GM18502 (cell line): ENCODE data around the gene RFLNA.
"Not testable (repeated sequence)": the region's sequence is repeated elsewhere in the genome, so short reads cannot be mapped to it uniquely, and the experiment has no call there.

Experiments
- ATAC-seq: cut with Tn5 transposase; IDR thresholded peaks from one replicate; pipeline ENCODE4 v1.9.1; 2021; ENCODE audit warnings: mild to moderate bottlenecking; ENCODE audit not compliant: unreplicated experiment, poor library complexity

The RFLNA gene

GRCh38 chr12:124281309-124281708 is 13.6 kb upstream of the RFLNA start:
- ATAC-seq = no peak

DNA sequence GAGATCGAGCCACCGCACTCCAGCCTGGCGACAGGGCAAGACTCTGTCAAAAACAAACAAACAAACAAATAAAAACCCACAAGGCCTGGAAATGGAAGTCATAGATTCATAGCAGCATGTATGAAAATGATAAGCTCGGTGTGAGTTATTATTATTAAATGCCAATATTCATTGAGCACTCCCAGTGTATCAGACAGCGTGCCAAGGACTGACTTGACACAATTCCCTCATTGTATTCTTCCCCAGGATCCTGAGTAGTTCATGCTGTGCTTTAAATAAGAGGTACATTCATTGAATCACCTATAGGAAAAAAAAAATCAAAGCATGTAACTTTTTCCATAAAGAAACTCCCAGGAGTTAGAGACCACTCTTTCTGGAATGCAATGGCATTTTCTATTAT is 12.6 kb upstream of the RFLNA start:
- ATAC-seq = no peak

- ATAC-seq = no peak
Observed at GRCh38 chr12:124283326-124283725, 11.6 kb upstream of the RFLNA start.

- ATAC-seq = no peak
Observed at GRCh38 chr12:124284368-124284767, 10.5 kb upstream of the RFLNA start.

DNA sequence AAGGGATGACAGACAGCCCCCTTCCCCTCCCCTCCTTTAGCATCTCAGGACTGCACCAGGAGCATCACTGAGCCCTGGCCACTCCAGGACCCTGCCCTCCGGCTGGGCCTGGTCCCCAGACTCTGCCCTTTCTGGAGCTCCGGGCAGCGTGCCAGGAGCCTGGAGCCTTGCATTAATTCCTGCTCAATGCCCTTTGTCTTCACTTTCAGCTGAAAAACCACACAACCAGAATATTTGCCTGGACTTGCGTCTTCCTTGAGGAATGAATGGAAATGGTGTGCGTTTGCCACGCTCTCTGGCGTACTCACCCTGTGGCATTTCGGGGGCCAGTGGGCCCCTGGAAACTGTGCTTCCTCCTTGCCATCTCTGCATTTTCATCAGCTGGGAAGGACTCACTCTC is 8.5 kb upstream of the RFLNA start:
- no peak for ATAC-seq

DNA sequence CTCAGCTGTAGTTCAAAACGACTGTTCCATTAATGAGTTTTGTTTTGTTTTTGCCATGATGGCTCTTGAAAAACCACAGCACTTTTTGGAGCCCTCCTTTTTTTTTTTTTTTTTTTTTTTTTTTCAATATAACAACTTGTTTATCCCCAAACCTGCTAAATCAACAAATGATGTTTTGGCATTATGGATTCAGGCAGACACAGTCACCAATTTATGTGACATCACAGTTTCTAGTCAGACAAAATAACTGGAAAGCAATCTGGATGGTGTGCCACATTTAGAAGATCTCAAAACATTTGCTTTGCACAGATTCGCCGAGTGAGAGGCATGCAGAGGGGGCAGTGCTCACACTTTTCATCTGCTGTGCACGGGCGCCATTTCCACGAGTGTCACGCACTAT is 7.9 kb upstream of the RFLNA start:
- ATAC-seq = no peak

DNA sequence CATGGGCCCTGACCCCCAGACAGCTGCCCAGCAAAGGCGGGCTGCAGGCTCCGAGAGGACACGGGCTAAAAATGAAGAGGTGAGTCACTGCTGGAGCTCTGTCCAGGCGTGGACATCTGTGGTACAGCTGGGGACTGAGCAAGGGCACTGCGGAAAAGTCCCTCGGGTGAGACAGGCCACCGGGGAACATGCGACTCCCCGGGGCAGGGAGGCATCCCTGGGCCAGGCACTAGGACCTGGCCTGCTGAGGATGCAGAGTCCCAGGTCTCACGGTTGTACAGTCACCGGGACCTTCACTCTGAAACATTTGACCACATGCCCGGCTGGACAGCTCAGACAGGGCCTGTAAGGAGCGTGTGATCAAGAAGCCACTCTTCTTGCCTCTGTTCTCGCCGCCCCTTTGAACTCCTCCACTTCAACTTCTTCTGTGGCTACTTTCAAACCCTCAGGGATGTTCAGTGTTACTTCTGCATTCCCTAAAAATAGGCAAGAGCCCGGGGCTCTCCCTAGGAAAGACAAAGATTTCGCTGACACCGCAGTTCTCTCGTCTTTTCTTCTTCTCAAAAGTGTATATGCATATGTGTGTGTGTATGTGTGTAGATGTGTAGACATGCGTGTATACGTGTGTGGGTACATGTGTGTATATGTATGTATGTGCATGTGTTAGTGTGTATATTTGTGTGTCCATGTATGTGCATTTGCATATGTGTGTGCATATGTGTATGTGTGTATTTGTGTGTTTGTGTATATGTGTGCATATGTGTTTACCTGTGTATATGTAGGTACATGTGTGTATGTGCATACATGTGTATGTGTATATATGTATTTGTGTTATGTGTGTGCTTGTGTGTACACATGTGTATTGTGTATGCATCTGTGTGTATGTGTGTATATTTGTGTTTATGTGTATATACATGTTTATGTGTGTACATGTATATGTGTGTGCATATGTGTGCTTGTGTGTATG is 5.0 kb upstream of the RFLNA start:
- no peak for ATAC-seq

DNA sequence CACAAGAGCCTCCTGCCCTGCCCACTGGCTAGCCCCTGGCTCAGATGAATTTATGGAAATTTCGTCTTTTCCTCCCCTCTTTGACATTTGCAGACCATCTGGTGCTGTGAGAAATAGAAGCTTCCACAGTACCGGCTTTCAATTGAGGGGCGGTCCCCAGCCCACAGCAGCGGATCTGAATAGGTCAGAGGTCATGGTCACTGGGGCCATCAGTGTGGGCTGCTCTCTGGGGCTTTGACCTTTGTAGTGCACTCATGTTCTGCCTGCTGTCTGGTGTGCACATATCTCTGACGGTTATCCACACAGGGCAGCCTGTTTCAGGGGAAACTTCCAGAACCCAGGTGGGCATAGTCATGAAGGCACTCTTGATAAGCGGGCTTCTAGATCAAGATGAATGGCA is 2.5 kb upstream of the RFLNA start:
- no peak for ATAC-seq

DNA sequence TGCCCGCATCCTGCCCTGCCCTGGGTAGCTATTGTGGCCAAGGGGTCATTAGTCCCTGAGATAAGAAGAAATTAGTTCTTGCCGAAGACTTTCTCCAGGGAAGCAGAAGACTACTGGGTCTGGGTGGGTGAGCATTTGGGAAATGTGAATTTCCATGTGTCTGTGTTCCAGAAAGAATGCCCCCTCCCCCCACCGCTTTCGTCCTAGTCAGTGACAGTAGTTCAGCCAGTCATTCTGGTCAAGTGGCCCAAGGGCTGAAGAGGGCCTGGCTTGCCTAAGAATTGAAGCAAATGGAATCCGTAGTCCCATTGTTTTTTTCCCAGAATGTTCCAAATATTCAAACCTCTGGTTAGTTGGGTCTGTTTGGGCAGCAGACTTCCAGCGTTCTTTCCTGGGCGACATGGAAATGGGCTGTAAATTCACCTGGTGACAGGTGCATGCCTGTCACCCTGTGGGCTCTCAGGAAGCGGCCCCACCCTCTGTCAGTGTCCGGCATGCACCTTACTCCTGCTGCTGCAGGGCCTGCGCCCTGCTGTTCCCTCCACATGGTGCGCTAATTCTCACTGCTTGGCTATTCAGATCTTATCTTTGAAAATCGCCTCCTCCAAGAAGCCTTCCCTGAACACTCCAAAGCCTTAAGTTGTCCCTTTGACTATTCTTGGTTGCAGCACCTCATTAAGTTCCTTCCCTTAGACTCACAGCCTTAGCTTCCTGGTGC is 1.4 kb upstream of the RFLNA start:
- ATAC-seq = no peak

DNA sequence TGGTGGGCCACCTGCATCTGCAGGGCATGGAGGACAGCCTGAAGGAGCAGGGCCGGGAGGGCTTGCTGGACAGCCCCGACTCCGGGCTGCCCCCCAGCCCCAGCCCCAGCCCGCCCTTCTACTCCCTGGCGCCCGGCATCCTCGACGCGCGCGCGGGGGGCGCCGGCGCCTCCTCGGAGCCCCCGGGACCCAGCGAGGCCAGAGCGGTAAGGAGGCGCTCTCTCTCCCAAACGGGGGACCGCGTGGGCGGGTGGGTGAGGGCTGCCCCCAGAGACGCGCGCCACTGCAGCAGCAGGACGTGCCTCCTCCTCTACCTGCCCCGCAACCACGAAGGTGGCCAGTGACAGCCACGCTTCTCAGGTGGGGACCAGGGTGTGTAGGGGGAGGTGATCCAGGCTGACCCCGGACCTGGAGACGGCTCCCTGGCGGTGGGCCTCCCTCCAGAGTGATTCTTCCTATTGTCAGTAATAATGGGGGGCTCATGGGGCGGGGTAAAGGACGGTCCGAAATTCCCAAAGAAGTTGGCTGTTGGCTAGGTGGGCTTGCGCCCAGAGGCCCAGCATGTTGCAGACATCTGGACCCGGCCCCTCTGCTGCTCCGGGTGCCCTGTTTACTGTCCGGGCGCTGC is 652 bp downstream of the RFLNA start:
- ATAC-seq = no peak

DNA sequence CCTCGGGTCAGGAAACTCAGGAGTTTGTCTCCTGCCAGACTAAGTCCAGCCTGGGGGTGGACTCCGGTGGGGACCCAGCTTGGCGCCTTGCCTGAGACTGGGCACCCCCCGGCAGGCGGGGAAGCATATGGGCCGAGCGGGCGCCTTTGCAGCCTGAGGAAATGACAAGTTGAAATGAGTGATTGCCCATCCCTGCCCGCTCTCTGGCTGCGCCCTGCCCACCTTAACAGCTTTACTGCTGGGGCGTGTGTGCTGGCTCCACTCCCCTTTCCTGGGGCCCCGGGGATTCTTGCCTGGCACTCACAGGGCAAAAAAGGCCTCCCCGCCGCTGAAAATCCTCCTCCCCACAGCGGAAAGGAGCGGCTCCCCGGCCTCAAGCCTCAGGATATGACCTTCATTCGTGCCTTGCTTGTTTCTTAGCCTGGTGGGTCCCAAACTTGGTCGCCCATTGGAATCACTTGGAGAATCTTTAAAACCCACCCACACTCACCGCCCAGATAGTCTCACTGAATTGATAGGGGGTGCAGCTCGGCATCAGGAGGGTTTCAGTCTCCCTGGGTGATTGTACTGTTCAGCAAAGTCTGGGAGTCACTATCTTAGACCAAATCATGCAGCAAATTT is 1.5 kb downstream of the RFLNA start:
- no peak for ATAC-seq

GRCh38 chr12:124296916-124297351 is 2.0 kb downstream of the RFLNA start:
- ATAC-seq = no peak

GRCh38 chr12:124297389-124297788 is 2.5 kb downstream of the RFLNA start:
- ATAC-seq = no peak

GRCh38 chr12:124297856-124298255 is 3.0 kb downstream of the RFLNA start:
- ATAC-seq = no peak

GRCh38 chr12:124298685-124299410 is 4.0 kb downstream of the RFLNA start:
- no peak for ATAC-seq

GRCh38 chr12:124299628-124300388 is 4.9 kb downstream of the RFLNA start:
- ATAC-seq = no peak

GRCh38 chr12:124300657-124301056 is 5.8 kb downstream of the RFLNA start:
- not testable (repeated sequence) for ATAC-seq

GRCh38 chr12:124301084-124301654 is 6.3 kb downstream of the RFLNA start:
- ATAC-seq = no peak

DNA sequence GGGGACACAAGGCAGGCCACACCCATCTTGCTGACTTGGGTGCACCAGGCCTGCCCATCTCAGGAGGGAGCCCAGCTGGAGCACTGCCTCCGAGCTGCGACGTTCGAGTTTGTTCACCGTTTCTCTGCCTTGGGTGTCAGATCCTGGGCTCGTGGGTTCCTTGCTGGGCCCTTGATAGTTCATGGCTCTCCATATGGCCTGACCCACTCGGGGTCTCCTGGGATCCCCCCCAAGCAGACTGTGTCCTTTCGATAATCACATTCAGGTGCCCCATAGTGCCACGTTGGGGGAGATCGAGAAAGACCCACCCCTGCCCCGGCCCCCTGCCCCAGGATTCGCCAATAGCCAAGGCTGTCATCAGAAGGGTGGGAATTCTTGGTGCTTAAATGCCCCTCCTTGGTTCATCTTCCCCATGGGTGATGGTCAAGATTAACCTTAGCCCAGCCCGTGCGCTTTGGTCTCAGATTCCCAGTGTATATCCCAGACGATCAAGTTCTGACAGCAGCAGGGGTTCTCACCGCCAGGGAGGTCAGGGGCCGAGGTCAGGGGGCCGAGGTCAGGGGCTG is 7.4 kb downstream of the RFLNA start:
- ATAC-seq = no peak
